GM19023 (cell line): ENCODE data around the gene ACBD5.
A peak's percentile ranks its signal among the peaks of the same experiment; 100 is the strongest.
"Not testable (repeated sequence)": the region's sequence is repeated elsewhere in the genome, so short reads cannot be mapped to it uniquely, and the experiment has no call there.

ENCODE experiments used
- ATAC-seq: cut with Tn5 transposase; IDR thresholded peaks from one replicate; pipeline ENCODE4 v1.9.1; 2021; ENCODE audit warnings: mild to moderate bottlenecking, moderate library complexity; ENCODE audit not compliant: unreplicated experiment

ACBD5 gene

GRCh38 chr10:27240212-27241009 is at the start of gene ACBD5:
TSS of gene ACBD5 (minus strand) at chr10:27240797. CDS start at chr10:27240688, 109 bp downstream.
- peak; percentile 53 for ATAC-seq

- ATAC-seq, result no peak
Observed at GRCh38 chr10:27285093-27285492, 44.5 kb upstream of the ACBD5 start.

- no peak for ATAC-seq
Observed at GRCh38 chr10:27276581-27276980, 36.0 kb upstream of the ACBD5 start.

GRCh38 chr10:27266025-27266424 is 25.4 kb upstream of the ACBD5 start:
- not testable (repeated sequence) for ATAC-seq

GRCh38 chr10:27262788-27263187 is 22.2 kb upstream of the ACBD5 start:
- not testable (repeated sequence) for ATAC-seq

- ATAC-seq, result peak; percentile 68
Observed at GRCh38 chr10:27258838-27259812, 18.5 kb upstream of the ACBD5 start.

- ATAC-seq, result peak; percentile 23
Observed at GRCh38 chr10:27258492-27258837, 17.9 kb upstream of the ACBD5 start.

GRCh38 chr10:27256299-27257189 is 15.9 kb upstream of the ACBD5 start:
- ATAC-seq, result no peak

- ATAC-seq, result no peak
Observed at GRCh38 chr10:27253576-27253975, 13.0 kb upstream of the ACBD5 start.

- peak; percentile 100 for ATAC-seq
Observed at GRCh38 chr10:27252267-27253000, 11.8 kb upstream of the ACBD5 start.

GRCh38 chr10:27251554-27251953 is 11.0 kb upstream of the ACBD5 start:
- no peak for ATAC-seq

- ATAC-seq, result no peak
Observed at GRCh38 chr10:27248215-27248614, 7.6 kb upstream of the ACBD5 start.

GRCh38 chr10:27247441-27247840 is 6.8 kb upstream of the ACBD5 start:
- no peak for ATAC-seq

GRCh38 chr10:27247006-27247405 is 6.4 kb upstream of the ACBD5 start:
- ATAC-seq, result no peak

GRCh38 chr10:27245836-27246235 is 5.2 kb upstream of the ACBD5 start:
- ATAC-seq, result no peak

GRCh38 chr10:27244976-27245375 is 4.4 kb upstream of the ACBD5 start:
- no peak for ATAC-seq

- peak; percentile 20 for ATAC-seq
Observed at GRCh38 chr10:27242951-27243551, 2.5 kb upstream of the ACBD5 start.

- ATAC-seq, result no peak
Observed at GRCh38 chr10:27242473-27242950, 1.9 kb upstream of the ACBD5 start.

- ATAC-seq, result peak; percentile 67
Observed at GRCh38 chr10:27241652-27242472, 1.3 kb upstream of the ACBD5 start.
